Stimulated activated naive B cell treated with anti-CD40 and anti-IgM and Interleukin-4, amounts not matched to agents 10 μg/mL and 1 μg/mL and 100 μg/mL, for 72 hours (primary cell): Measurements from ENCODE around the gene ZFP36.
A peak's percentile ranks its signal among the peaks of the same experiment; 100 is the strongest.

Source experiments
- ATAC-seq, 2 donors: fragments of 150-1000 bp; cut with Tn5 transposase; replicated peaks; 2 replicates each; pipeline ENCODE4 v1.10.0; 2021; ENCODE audit warnings: moderate library complexity in 1 of 2
- DNase-seq: peaks from one replicate; pipeline ENCODE4 v3.0.0; 2021
- H3K27ac Mint-ChIP-seq: one replicate; pipeline ENCODE4 v1.8.0; 2022; ENCODE audit warnings: mild to moderate bottlenecking, mixed read lengths
- H3K27me3 Mint-ChIP-seq, 2 donors: one replicate each; pipeline ENCODE4 v1.8.0; 2022; ENCODE audit warnings: mixed read lengths in 2 of 2
- H3K36me3 Mint-ChIP-seq, 2 donors: one replicate each; pipeline ENCODE4 v1.8.0; 2022; ENCODE audit warnings: mixed read lengths in 2 of 2, mild to moderate bottlenecking in 1 of 2
- H3K4me1 Mint-ChIP-seq, 2 donors: one replicate each; pipeline ENCODE4 v1.8.0; 2022; ENCODE audit warnings: mixed read lengths in 2 of 2, mild to moderate bottlenecking in 1 of 2
- H3K4me3 Mint-ChIP-seq, 2 donors: one replicate each; pipeline ENCODE4 v1.8.0; 2022; ENCODE audit warnings: mild to moderate bottlenecking in 2 of 2, mixed read lengths in 2 of 2, moderate library complexity in 1 of 2
- H3K9me3 Mint-ChIP-seq, 2 donors: one replicate each; pipeline ENCODE4 v1.8.0; 2022; ENCODE audit warnings: mixed read lengths in 2 of 2, mild to moderate bottlenecking in 1 of 2

ZFP36 gene

GRCh38 chr19:39407660-39408391, 1.2 kb downstream of the ZFP36 start:
- Mint-ChIP-seq H3K27ac (peak overlapping the region; percentile 99), H3K4me3 (peak overlapping the region; percentile 85 to 88), H3K9me3 (no peaks in the 10 kb centered on the region), H3K36me3 (peaks cover 30 to 38% of the 10 kb centered on the region in 2 donors), H3K27me3 (peaks cover 0 to 4% of the 10 kb centered on the region in 2 donors), H3K4me1 (peaks cover 44 to 82% of the 10 kb centered on the region in 2 donors)
- no peak for DNase-seq
- no peak for ATAC-seq

DNA sequence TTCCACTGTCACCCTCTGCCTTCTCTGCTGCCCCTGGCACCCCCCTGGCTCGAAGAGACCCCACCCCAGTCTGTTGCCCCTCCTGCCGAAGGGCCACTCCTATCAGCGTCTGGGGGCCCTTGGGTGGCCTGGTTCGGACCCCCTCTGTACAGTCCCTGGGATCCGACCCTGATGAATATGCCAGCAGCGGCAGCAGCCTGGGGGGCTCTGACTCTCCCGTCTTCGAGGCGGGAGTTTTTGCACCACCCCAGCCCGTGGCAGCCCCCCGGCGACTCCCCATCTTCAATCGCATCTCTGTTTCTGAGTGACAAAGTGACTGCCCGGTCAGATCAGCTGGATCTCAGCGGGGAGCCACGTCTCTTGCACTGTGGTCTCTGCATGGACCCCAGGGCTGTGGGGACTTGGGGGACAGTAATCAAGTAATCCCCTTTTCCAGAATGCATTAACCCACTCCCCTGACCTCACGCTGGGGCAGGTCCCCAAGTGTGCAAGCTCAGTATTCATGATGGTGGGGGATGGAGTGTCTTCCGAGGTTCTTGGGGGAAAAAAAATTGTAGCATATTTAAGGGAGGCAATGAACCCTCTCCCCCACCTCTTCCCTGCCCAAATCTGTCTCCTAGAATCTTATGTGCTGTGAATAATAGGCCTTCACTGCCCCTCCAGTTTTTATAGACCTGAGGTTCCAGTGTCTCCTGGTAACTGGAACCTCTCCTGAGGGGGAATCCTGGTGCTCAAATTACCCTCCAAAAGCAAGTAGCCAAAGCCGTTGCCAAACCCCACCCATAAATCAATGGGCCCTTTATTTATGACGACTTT, 2.0 kb downstream of the ZFP36 start:
- Mint-ChIP-seq H3K27ac (peak overlapping the region; percentile 99), H3K27me3 (peaks cover 0 to 4% of the 10 kb centered on the region in 2 donors), H3K4me3 (peak overlapping the region; percentile 85 to 88), H3K4me1 (peaks cover 43 to 77% of the 10 kb centered on the region in 2 donors), H3K9me3 (no peaks in the 10 kb centered on the region), H3K36me3 (peaks cover 31 to 39% of the 10 kb centered on the region in 2 donors)
- DNase-seq: no peak
- ATAC-seq: no peak

- ATAC-seq (peak; percentile 2 to 8), DNase-seq (peak; percentile 67)
- H3K27me3 Mint-ChIP-seq: peaks cover 0 to 4% of the 10 kb centered on the region in 2 donors
- peak overlapping the region; percentile 99 for H3K27ac Mint-ChIP-seq
- no peaks in the 10 kb centered on the region for H3K9me3 Mint-ChIP-seq
- peak overlapping the region; percentile 96 to 97 for H3K4me3 Mint-ChIP-seq
- H3K4me1 Mint-ChIP-seq: peaks cover 45 to 77% of the 10 kb centered on the region in 2 donors
- peaks cover 38 to 47% of the 10 kb centered on the region in 2 donors for H3K36me3 Mint-ChIP-seq
These were observed 2.8 kb downstream of the ZFP36 start for GRCh38 chr19:39409208-39410016.

DNA sequence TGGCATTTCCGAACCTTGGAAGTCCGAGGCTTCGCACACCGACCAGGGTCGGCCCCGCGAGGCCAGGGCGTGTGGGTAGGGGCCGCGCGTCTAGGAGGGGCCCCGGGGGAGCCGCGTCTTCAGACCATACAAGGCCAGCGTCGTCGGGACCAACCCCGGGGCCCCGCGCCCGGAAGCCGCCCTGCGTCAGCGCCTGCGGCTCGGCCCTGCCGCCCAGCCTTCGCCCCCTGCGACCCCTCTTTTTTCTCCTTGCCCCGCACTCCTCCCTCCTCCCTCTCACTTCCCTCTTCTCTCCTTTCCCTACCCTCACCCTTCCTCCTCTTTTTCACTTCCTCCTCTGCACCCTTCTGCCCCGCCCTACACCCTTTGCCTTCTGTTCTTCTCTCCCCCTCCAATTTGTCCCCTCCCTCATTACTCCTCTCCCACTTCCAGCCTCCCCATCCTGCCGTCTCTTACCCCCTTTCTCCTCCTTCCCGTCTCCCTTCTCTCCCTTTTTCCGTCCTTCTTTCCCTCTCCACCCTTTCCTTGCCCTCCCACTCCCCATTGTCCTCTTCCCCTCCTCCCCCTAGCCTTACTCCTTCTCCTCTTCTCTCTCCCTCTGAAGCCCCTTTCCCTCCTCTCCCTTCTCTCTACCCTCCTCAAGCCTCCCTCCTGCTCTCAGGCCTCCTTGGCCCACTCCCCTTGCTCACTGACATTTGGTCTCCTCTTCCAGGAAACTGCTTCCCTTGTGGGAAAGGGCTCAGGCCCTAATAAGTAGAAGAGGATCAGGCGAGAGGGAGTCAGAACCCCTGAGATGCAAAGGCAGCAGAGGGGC, 3.6 kb downstream of the ZFP36 start:
- H3K27me3 Mint-ChIP-seq: peaks cover 0 to 4% of the 10 kb centered on the region in 2 donors
- peak overlapping the region; percentile 99 for H3K27ac Mint-ChIP-seq
- DNase-seq (peak; percentile 78), ATAC-seq (peak; percentile 41 to 44)
- peak overlapping the region; percentile 96 to 97 for H3K4me3 Mint-ChIP-seq
- peaks cover 49 to 77% of the 10 kb centered on the region in 2 donors for H3K4me1 Mint-ChIP-seq
- H3K36me3 Mint-ChIP-seq: peaks cover 40 to 55% of the 10 kb centered on the region in 2 donors
- H3K9me3 Mint-ChIP-seq: no peaks in the 10 kb centered on the region

DNA sequence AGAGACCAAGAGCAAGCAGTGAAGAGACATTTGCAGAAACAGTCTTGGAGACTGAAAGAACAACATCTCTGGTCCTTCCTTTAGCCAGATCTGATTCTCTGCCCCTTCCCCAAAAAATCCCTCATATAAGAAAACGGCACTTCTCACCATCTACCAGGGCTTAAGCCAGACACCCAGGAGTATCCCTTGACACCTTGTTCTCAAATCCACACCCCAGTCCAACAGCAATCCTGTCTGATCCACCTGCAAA, 4.1 kb downstream of the ZFP36 start:
- DNase-seq (no peak), ATAC-seq (no peak)
- Mint-ChIP-seq H3K4me1 (peaks cover 49 to 74% of the 10 kb centered on the region in 2 donors), H3K27ac (peak overlapping the region; percentile 99), H3K36me3 (peaks cover 40 to 59% of the 10 kb centered on the region in 2 donors), H3K9me3 (no peaks in the 10 kb centered on the region), H3K27me3 (peaks cover 0 to 4% of the 10 kb centered on the region in 2 donors), H3K4me3 (peak overlapping the region; percentile 96 to 97)

GRCh38 chr19:39411081-39411831, 4.6 kb downstream of the ZFP36 start:
- peaks cover 40 to 59% of the 10 kb centered on the region in 2 donors for H3K36me3 Mint-ChIP-seq
- peaks cover 47 to 69% of the 10 kb centered on the region in 2 donors for H3K4me1 Mint-ChIP-seq
- no peak for ATAC-seq
- H3K9me3 Mint-ChIP-seq: no peaks in the 10 kb centered on the region
- DNase-seq: no peak
- peak overlapping the region; percentile 99 for H3K27ac Mint-ChIP-seq
- H3K4me3 Mint-ChIP-seq: peak overlapping the region; percentile 96 to 97
- H3K27me3 Mint-ChIP-seq: peaks cover 0 to 4% of the 10 kb centered on the region in 2 donors

DNA sequence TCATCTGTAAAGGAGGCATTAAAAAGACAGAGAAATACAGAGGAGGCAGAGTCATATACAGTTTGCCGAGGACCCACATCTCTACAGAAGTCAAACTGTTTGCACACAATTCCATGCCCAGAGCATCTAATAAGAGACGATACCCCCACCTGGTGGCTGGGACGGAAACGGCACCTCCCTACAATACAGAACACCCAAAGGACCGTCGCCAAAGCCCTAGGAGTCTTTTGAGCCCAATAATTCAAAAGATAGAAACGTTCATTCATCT, 5.1 kb downstream of the ZFP36 start:
- Mint-ChIP-seq H3K27me3 (peaks cover 0 to 4% of the 10 kb centered on the region in 2 donors), H3K9me3 (no peaks in the 10 kb centered on the region), H3K27ac (peak overlapping the region; percentile 99), H3K4me1 (peaks cover 47 to 65% of the 10 kb centered on the region in 2 donors), H3K4me3 (peak overlapping the region; percentile 96 to 97), H3K36me3 (peaks cover 39 to 58% of the 10 kb centered on the region in 2 donors)
- DNase-seq (peak; percentile 80), ATAC-seq (peak; percentile 47 to 51)

DNA sequence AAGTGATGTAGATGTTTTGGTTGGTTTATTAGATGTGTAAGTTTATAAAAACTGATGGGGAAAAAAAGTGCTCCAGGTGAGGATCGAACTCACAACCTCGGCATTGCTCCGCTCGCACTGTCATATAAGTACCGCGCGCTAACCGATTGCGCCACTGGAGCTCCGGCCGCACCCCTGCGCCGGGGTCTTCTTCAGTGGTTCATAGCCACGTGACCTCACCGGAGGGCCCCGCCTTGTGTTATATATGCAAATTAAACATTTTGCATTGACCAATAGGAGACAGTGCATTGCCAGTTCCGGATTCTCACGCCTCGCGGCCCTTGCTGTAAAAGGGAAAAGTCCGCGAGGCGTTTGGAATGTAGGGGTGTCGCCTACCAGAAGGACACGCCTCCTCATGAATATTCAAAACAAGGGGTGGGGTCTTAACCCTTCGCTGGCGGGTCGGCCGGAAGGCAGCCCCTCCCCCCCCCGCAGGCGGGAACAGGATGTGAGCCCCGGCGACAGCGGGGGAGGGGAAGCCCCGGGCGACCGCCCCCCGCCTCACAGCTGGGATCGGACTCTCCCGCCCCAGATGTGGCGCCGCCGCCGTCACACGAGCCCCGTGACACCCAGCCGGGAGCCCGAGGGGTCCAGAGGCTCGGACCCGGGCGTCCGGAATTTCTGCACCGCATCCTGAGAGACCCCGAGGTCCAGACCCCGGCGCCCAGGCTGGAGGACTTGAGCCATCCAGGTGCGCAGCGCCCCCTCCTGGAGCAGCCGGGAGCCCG, 5.6 kb downstream of the ZFP36 start, which contains the start of gene PLEKHG2:
Gene PLEKHG2 (plus strand): TSS at position 570 of the 767 bp plus-strand sequence. CDS start 1,418 bp downstream, outside the sequence.
- Mint-ChIP-seq H3K4me3 (peak within 1 kb of the TSS; percentile 96 to 97), H3K27me3 (peaks cover 0 to 4% of the 10 kb centered on the region in 2 donors), H3K27ac (peak within 1 kb of the TSS; percentile 99), H3K9me3 (no peaks in the 10 kb centered on the region), H3K36me3 (peaks cover 34 to 55% of the 10 kb centered on the region in 2 donors), H3K4me1 (peaks cover 51 to 64% of the 10 kb centered on the region in 2 donors)
- DNase-seq (peak; percentile 96), ATAC-seq (peak; percentile 67 to 70)

GRCh38 chr19:39412867-39413271, 6.2 kb downstream of the ZFP36 start:
- H3K4me1 Mint-ChIP-seq: peaks cover 53 to 67% of the 10 kb centered on the region in 2 donors
- H3K27me3 Mint-ChIP-seq: peaks cover 0 to 4% of the 10 kb centered on the region in 2 donors
- peak overlapping the region; percentile 96 to 97 for H3K4me3 Mint-ChIP-seq
- ATAC-seq (no peak), DNase-seq (no peak)
- no peaks in the 10 kb centered on the region for H3K9me3 Mint-ChIP-seq
- H3K36me3 Mint-ChIP-seq: peaks cover 28 to 57% of the 10 kb centered on the region in 2 donors
- peak overlapping the region; percentile 99 for H3K27ac Mint-ChIP-seq

GRCh38 chr19:39413272-39413910, 6.7 kb downstream of the ZFP36 start:
- peaks cover 23 to 55% of the 10 kb centered on the region in 2 donors for H3K36me3 Mint-ChIP-seq
- peak overlapping the region; percentile 99 for H3K27ac Mint-ChIP-seq
- H3K4me1 Mint-ChIP-seq: peaks cover 50 to 65% of the 10 kb centered on the region in 2 donors
- H3K4me3 Mint-ChIP-seq: peak overlapping the region; percentile 96 to 97
- no peak for DNase-seq
- no peaks in the 10 kb centered on the region for H3K9me3 Mint-ChIP-seq
- peaks cover 0 to 4% of the 10 kb centered on the region in 2 donors for H3K27me3 Mint-ChIP-seq
- ATAC-seq: no peak

DNA sequence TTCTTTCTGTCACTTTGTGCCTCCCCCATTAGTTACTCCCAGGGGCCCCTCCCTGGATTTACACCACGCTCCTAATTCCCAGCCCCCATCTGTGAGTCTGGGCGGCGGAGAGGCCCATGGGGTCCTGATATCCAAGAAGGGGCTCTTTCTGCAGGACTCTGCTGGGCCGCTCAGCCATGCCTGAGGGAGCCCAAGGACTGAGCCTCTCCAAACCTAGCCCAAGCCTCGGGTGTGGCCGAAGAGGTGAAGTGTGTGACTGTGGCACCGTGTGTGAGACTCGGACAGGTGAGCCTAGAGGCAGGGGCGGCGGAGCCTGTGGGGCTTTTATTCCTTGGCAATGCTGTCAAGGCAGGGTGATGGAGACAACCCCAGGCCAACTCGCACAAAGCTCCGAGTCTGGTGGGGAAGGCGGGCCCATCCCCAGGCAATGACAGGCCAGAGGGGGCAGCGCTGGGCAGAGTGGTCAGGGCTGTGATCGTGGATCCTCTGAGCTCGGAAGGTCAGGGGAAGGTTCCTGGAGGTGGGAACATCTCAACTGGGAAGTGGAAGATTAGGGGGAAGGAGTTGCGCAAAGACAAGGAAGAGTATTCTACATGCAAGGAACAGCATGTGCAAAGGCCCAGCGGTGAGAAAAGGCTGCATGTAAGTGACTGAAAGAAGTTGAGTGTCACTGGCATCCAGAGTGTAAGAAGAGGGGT, 7.4 kb downstream of the ZFP36 start:
- DNase-seq (no peak), ATAC-seq (no peak)
- Mint-ChIP-seq H3K27ac (peak overlapping the region; percentile 93), H3K36me3 (peaks cover 20 to 54% of the 10 kb centered on the region in 2 donors), H3K4me3 (peak overlapping the region; percentile 96 to 97), H3K4me1 (peaks cover 45 to 58% of the 10 kb centered on the region in 2 donors), H3K9me3 (no peaks in the 10 kb centered on the region), H3K27me3 (peaks cover 0 to 4% of the 10 kb centered on the region in 2 donors)
